ENCODE data around the gene SNCB.

DNA sequence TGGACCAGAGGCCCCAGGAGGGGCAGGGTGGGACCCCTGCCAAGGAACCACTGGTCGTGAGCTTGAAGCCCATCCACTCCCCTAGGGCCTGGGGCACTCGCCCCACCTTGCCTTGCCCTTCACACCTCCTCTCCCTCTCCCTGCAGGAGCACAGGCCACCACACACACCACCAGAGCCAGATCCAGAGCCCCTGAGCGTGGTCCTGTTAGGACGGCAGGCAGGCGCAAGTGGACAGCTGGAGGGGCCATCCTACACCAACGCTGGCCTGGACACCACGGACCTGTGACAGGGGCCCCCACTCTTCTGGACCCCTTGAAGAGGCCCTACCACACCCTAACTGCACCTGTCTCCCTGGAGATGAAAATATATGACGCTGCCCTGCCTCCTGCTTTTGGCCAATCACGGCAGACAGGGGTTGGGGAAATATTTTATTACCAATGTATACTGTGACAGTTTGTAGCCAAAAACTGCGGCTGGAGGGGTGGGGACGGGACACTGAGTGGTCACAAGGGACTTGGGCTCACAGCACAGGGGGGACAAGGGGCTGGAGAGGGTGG lies 34.9 kb downstream of the SNCB start:
- no peak for TF ChIP-seq TAF1 (IDR thresholded peaks at IDR 0.05; ENCODE audit: borderline replicate concordance, low read depth, low read length)
- no peak for TF ChIP-seq POLR2AphosphoS5 (IDR thresholded peaks at IDR 0.05; ENCODE audit: low read depth, low read length)
- no peak for TF ChIP-seq POLR2A (IDR thresholded peaks at IDR 0.05; ENCODE audit: low read depth, low read length)
